HepG2 (cell line): ENCODE measurements around the gene CERS6. TPM values are rescaled to one million over a fixed set of nuclear protein-coding genes. Genes with fewer than 3 reads are reported as not detected.

ENCODE experiments used
- ATAC-seq: fragments of 200-7000 bp; cut with Tn5 transposase; 3 replicates; pipeline ENCODE4 v1.9.1; 2020; ENCODE audit warnings: mild to moderate bottlenecking, moderate library complexity
- BruUV-seq: library from RNA; stranded (reverse); fragments of 400-500 nt; replicated peaks from 2 replicates; lab custom pipeline; 2021; lab: Mats Ljungman, UMichigan
- CTCF ChIA-PET: fragments of 300-600 bp; formaldehyde crosslinking; extraction: SDS; loops from one replicate; lab custom pipeline; 2021; ENCODE audit warnings: low total read pairs, inconsistent platforms, low intra/inter-chr PET ratio; lab: Yijun Ruan, JAX
- POLR2A ChIA-PET: fragments of 350-600 bp; sonication (Branson Sonifier 250); formaldehyde crosslinking; loops from one replicate; lab custom pipeline; 2020; ENCODE audit warnings: antibody characterized with exemption, inconsistent platforms; lab: Yijun Ruan, JAX
- DNase-seq: peaks from one replicate; pipeline ENCODE4 v3.0.0-alpha.2; 2015; ENCODE audit warnings: low spot score
- FAIRE-seq: peaks from 3 replicates; lab custom pipeline; 2011; peaks lifted over from hg19 to GRCh38; lab: Jason Lieb, UNC
- H2AFZ ChIP-seq: one replicate; pipeline ENCODE4 v1.6.1; 2011; ENCODE audit warnings: low read length, inconsistent platforms
- H3K27ac ChIP-seq: fragments of 300-600 bp; 3 replicates; pipeline ENCODE4 v1.8.0; 2011; ENCODE audit warnings: mixed run types, mild to moderate bottlenecking, mixed read lengths, low read length, inconsistent platforms; ENCODE audit not compliant: insufficient read depth; ENCODE audit errors: extremely low read length
- H3K27me3 ChIP-seq, 2 experiments: fragments of 200-600 bp in 1 of 2; 2 replicates in 1 of 2; 3 replicates in 1 of 2; pipeline versions ENCODE4 v1.6.0 to v1.8.0; 2011; ENCODE audit warnings: low read length in 2 of 2, mild to moderate bottlenecking in 2 of 2, moderate library complexity in 2 of 2, inconsistent platforms in 1 of 2; ENCODE audit not compliant: insufficient read depth in 2 of 2, control insufficient read depth in 1 of 2
- H3K36me3 ChIP-seq, 2 experiments: fragments of 200-600 bp in 1 of 2; replicated peaks in 1 of 2; 2 replicates in 1 of 2; 3 replicates in 1 of 2; pipeline versions ENCODE4 v1.5.1 to v1.8.0; 2011; ENCODE audit warnings: low read length in 2 of 2, inconsistent platforms in 1 of 2; ENCODE audit not compliant: insufficient read depth in 2 of 2, control insufficient read depth in 1 of 2
- H3K4me1 ChIP-seq: 2 replicates; pipeline ENCODE4 v1.5.1; 2012; ENCODE audit warnings: low read length, inconsistent platforms; ENCODE audit not compliant: insufficient read depth
- H3K4me2 ChIP-seq: 2 replicates; pipeline ENCODE4 v1.6.0; 2011; ENCODE audit warnings: low read depth, low read length, inconsistent platforms
- H3K4me3 ChIP-seq, 3 experiments: fragments of 200-600 bp in 1 of 3; sonication (generic), shearing (Covaris generic) in 1 of 3; replicated peaks in 1 of 3; 2 replicates each; pipeline ENCODE4 v1.5.1; 2011 to 2016; ENCODE audit warnings: low read length in 3 of 3, inconsistent platforms in 2 of 3, low read depth in 2 of 3, mild to moderate bottlenecking in 2 of 3, control low read depth in 1 of 3, mixed read lengths in 1 of 3; ENCODE audit not compliant: insufficient read depth in 1 of 3
- H3K79me2 ChIP-seq: one replicate; pipeline ENCODE4 v1.6.1; 2011; ENCODE audit warnings: low read length, inconsistent platforms; ENCODE audit not compliant: insufficient read depth
- H3K9ac ChIP-seq: 2 replicates; pipeline ENCODE4 v1.6.0; 2011; ENCODE audit warnings: mild to moderate bottlenecking, low read depth, low read length, inconsistent platforms; ENCODE audit not compliant: insufficient read depth
- H3K9me3 ChIP-seq: 2 replicates; pipeline ENCODE4 v1.5.1; 2012; ENCODE audit warnings: mild to moderate bottlenecking, low read length
- H4K20me1 ChIP-seq: 2 replicates; pipeline ENCODE4 v1.6.0; 2011; ENCODE audit warnings: inconsistent platforms, mild to moderate bottlenecking, low read length, moderate library complexity; ENCODE audit not compliant: insufficient read depth
- AFF4 ChIP-seq: sonication (generic); formaldehyde crosslinking; IDR thresholded peaks from 2 replicates; pipeline ENCODE4 v1.4.0; 2020; ENCODE audit warnings: missing genetic modification reagents
- HOXA5 ChIP-seq: sonication (generic); formaldehyde crosslinking; IDR thresholded peaks from 2 replicates; pipeline ENCODE4 v1.4.0; 2020; ENCODE audit warnings: missing genetic modification reagents
- NFE2 ChIP-seq: sonication (generic); formaldehyde crosslinking; IDR thresholded peaks from 2 replicates; pipeline ENCODE4 v1.4.0; 2020; ENCODE audit warnings: missing genetic modification reagents
- NR1H2 ChIP-seq: sonication (generic); formaldehyde crosslinking; IDR thresholded peaks from 2 replicates; pipeline ENCODE4 v1.8.1; 2022; ENCODE audit warnings: low read depth, missing genetic modification reagents, borderline replicate concordance
- NR2F1 ChIP-seq, 2 experiments: fragments of 450-650 bp in 1 of 2; formaldehyde crosslinking in 1 of 2; IDR thresholded peaks; 2 replicates each; pipeline versions ENCODE4 v1.5.0 to v1.6.1; 2016 to 2020; ENCODE audit warnings: mild to moderate bottlenecking in 1 of 2, missing compliant biosample characterization in 1 of 2, missing genetic modification reagents in 1 of 2, moderate library complexity in 1 of 2
- TEAD3 ChIP-seq: optimal IDR thresholded peaks from 2 replicates; pipeline ENCODE3; 2016; ENCODE audit warnings: borderline replicate concordance
- ZEB1 ChIP-seq: IDR thresholded peaks from 2 replicates; pipeline ENCODE4 v1.6.1; 2012; ENCODE audit warnings: mild to moderate bottlenecking, low read depth, inconsistent platforms; ENCODE audit not compliant: insufficient replicate concordance
- ZKSCAN5 ChIP-seq: sonication (generic); formaldehyde crosslinking; IDR thresholded peaks from 2 replicates; pipeline ENCODE4 v1.5.1; 2020; ENCODE audit warnings: mild to moderate bottlenecking, missing genetic modification reagents
- ZNF550 ChIP-seq: sonication (generic); formaldehyde crosslinking; IDR thresholded peaks from 2 replicates; pipeline ENCODE4 v1.4.0; 2020; ENCODE audit warnings: mild to moderate bottlenecking, missing genetic modification reagents, borderline replicate concordance
- ZNF660 ChIP-seq: sonication (generic); formaldehyde crosslinking; IDR thresholded peaks from 2 replicates; pipeline ENCODE4 v1.5.1; 2020; ENCODE audit warnings: mild to moderate bottlenecking, low read depth, missing genetic modification reagents, borderline replicate concordance
- WGBS: methylation state at CpG from one replicate; pipeline ENCODE4 v1.1.6; 2017; ENCODE audit warnings: low lambda C conversion rate; 5-methylcytosine and 5-hydroxymethylcytosine counted together
- in situ Hi-C: cut with HindIII; loops from 2 replicates; pipeline ENCODE4 v1.10.0; 2017; ENCODE audit warnings: low pct_unique_long_range_greater_than_20kb; ENCODE audit not compliant: extremely low pct_ligation_motif_present
- intact Hi-C: fragments of 100-400 bp; cut with micrococcal nuclease; formaldehyde crosslinking; loops from one replicate; pipeline ENCODE4 v1.10.0; 2022; ENCODE audit not compliant: unreplicated experiment
- polyA plus RNA-seq, 8 experiments: library from polyadenylated mRNA; depleted of rRNA in 3 of 8; stranded (reverse) in 7 of 8; unstranded in 1 of 8; fragments of >200 nt; fragmentation: Illumina TruSeq in 4 of 8; extraction: Trizol in 4 of 8; gene quantifications; 2 replicates each; pipeline versions ENCODE4 v1.2.1 to v1.2.3, GENCODE V29; 2011 to 2016; ENCODE audit warnings: low read depth in 4 of 8, missing spikeins in 1 of 8, mixed read lengths in 1 of 8; ENCODE audit not compliant: insufficient read depth in 1 of 8
- total RNA-seq, 5 experiments: library from RNA; depleted of rRNA; stranded (reverse); fragments of >200 nt; fragmentation: Illumina TruSeq; extraction: Trizol; gene quantifications; 2 replicates each; pipeline ENCODE4 v1.2.3, GENCODE V29; 2016; ENCODE audit warnings: low read depth in 1 of 5
- TF ChIP-seq, protein P1 (sequence below): sonication (generic); formaldehyde crosslinking; IDR thresholded peaks from 2 replicates; pipeline ENCODE4 v1.4.0; 2020; ENCODE audit warnings: mild to moderate bottlenecking, missing genetic modification reagents

The CERS6 gene
- total and polyA plus RNA-seq, 2 of the 13 experiments (the other 11 are each of a cell fraction or from before 2014, with no cell fraction given): 10.1 to 20.3 TPM

DNA sequence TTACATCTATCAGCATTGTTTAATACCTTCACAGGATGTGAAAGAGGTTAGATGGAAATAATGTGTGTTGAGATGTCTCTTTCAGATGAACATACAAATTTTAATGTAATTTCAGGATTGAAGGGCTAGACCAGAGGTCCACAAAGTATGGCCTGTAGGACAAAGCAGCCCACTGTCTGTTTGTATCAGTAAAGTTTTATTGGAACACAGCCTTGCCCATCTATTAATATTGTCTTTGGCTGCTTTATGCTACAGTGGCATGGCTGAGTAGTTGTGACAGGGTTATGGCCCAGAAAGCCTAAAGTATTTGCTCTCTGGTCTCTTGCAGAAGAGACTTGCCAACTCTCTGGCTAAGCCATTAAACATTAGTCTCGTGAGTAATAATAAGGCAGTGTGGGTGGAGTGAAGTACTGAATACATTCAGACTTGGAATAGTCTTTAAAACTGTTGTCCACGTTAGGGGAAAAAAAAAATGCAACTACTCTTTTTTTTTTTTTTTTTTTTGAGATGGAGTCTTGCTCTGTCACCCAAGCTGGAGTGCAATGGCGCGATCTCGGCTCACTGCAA lies 271.9 kb downstream of the CERS6 start:
- no peak overlapping the region for H3K9ac ChIP-seq
- no peaks in the 10 kb centered on the region for H3K27me3 ChIP-seq
- H4K20me1 ChIP-seq: no peaks in the 10 kb centered on the region
- over 99% methylated on average over 5 of the region's 5 CpGs for WGBS
- no peak overlapping the region for H3K27ac ChIP-seq
- H2AFZ ChIP-seq: no peak overlapping the region
- BruUV-seq: no TSS peak
- DNase-seq: no peak
- ChIA-PET POLR2A (no interaction called here), CTCF (no interaction called here)
- in situ Hi-C loops (no loop called here), intact Hi-C loops (no loop called here)
- no peak for ATAC-seq
- no peaks in the 10 kb centered on the region for H3K4me1 ChIP-seq
- no peak for FAIRE-seq
- H3K36me3 ChIP-seq: no peaks in the 10 kb centered on the region; a peak in 2 of 5 replicates
- H3K4me2 ChIP-seq: no peak overlapping the region
- no peaks in the 10 kb centered on the region for H3K9me3 ChIP-seq
- TF ChIP-seq NR1H2 (no peak), AFF4 (CRISPR knock-in tag) (no peak), ZNF550 (CRISPR knock-in tag) (no peak), HOXA5 (CRISPR knock-in tag) (no peak), ZKSCAN5 (CRISPR knock-in tag) (no peak), NFE2 (CRISPR knock-in tag) (no peak), ZNF660 (CRISPR knock-in tag) (no peak), NR2F1 (CRISPR knock-in tag; IDR thresholded peaks at IDR 0.05) (no peak), ZEB1 (no peak), TEAD3 (CRISPR knock-in tag) (no peak)
- TF ChIP-seq, protein P1, sequence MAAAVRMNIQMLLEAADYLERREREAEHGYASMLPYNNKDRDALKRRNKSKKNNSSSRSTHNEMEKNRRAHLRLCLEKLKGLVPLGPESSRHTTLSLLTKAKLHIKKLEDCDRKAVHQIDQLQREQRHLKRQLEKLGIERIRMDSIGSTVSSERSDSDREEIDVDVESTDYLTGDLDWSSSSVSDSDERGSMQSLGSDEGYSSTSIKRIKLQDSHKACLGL (CRISPR knock-in tag): no peak
- no peaks in the 10 kb centered on the region for H3K79me2 ChIP-seq
- H3K4me3 ChIP-seq: no peak overlapping the region
